Measurements from ENCODE around the gene AGMO.

AGMO gene

DNA sequence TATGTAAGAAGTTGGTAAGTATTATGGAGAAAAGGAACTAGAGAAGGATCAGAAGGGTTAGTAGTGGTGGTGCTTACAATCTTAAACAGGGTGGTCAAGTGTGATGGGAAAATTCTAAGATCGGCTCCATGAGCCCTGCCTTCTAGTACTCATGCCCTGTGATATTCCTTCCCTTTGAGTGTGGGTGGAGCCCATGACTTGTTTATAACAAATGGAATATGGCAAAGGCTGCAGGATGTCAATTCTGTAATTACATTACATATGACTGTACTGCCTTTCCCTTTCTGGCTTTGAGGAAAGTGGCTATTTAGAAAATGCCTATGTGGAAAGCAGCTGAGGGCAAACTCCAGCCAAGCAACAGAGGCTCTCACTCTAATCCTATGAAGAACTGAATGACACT, 309.6 kb downstream of the AGMO start:
- no peaks in the 10 kb centered on the region for H3K27me3 ChIP-seq
- TF ChIP-seq, protein P1, sequence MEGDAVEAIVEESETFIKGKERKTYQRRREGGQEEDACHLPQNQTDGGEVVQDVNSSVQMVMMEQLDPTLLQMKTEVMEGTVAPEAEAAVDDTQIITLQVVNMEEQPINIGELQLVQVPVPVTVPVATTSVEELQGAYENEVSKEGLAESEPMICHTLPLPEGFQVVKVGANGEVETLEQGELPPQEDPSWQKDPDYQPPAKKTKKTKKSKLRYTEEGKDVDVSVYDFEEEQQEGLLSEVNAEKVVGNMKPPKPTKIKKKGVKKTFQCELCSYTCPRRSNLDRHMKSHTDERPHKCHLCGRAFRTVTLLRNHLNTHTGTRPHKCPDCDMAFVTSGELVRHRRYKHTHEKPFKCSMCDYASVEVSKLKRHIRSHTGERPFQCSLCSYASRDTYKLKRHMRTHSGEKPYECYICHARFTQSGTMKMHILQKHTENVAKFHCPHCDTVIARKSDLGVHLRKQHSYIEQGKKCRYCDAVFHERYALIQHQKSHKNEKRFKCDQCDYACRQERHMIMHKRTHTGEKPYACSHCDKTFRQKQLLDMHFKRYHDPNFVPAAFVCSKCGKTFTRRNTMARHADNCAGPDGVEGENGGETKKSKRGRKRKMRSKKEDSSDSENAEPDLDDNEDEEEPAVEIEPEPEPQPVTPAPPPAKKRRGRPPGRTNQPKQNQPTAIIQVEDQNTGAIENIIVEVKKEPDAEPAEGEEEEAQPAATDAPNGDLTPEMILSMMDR (IDR thresholded peaks at IDR 0.05; ENCODE audit: low read depth, low read length): no peak
- H3K4me3 ChIP-seq (ENCODE audit: low read depth, low read length): no peak overlapping the region
- no peaks in the 10 kb centered on the region; the same call in 1 of the 2 replicates for H3K4me1 ChIP-seq
- no peaks in the 10 kb centered on the region for H3K9me3 ChIP-seq
- no peaks in the 10 kb centered on the region for H3K36me3 ChIP-seq
- DNase-seq: peak; percentile 10

DNA sequence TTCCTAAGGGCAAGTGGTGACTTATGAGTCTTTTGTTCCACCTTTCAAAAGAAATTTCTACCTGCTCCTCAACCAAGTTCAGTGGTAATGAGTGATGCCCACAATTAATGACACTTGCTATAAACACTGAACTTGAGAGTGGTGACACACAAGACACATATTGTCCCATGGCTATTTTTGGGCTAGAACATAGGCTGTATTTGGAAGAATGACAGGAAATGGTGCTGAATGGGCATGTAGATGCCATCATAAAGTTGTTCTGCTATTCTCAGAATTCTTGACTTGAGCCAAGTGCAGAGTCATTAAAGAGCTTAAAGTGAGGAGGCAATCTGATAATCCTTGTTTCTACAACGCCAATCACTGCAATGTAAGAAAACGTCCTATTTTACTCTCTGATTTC, 313.3 kb downstream of the AGMO start:
- H3K36me3 ChIP-seq: no peaks in the 10 kb centered on the region
- TF ChIP-seq, protein P1 (IDR thresholded peaks at IDR 0.05; ENCODE audit: low read depth, low read length): no peak
- DNase-seq: no peak

DNA sequence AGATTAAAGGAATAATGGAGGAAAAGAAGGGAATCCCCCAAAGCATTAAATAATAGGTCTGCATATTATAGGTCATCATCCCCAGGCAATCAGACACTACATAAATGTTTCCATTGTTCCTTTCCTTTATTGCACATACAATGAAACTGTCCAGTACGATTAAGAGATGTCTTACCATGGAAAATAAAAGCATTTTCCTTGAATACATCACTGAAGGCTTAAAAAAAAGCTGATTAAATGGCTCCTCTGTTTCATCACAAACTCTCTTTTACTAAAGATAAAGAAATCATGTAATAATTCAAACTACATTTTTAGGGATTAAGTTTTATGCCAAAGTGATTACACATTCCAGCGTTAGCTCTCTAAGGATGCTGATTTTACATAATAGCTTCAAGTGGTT, 316.0 kb downstream of the AGMO start:
- TF ChIP-seq, protein P1 (IDR thresholded peaks at IDR 0.05; ENCODE audit: low read depth, low read length): no peak
- Histone ChIP-seq H3K36me3 (no peaks in the 10 kb centered on the region), H3K9me3 (no peaks in the 10 kb centered on the region), H3K27me3 (no peaks in the 10 kb centered on the region), H3K4me3 (ENCODE audit: low read depth, low read length) (no peak overlapping the region), H3K4me1 (no peaks in the 10 kb centered on the region)
- no peak for DNase-seq

More for the DNA sequence above, 313.3 kb downstream of the AGMO start:
- Histone ChIP-seq H3K27me3 (no peaks in the 10 kb centered on the region), H3K4me1 (no peaks in the 10 kb centered on the region; the same call in 1 of the 2 replicates), H3K9me3 (no peaks in the 10 kb centered on the region), H3K4me3 (ENCODE audit: low read depth, low read length) (no peak overlapping the region)

DNA sequence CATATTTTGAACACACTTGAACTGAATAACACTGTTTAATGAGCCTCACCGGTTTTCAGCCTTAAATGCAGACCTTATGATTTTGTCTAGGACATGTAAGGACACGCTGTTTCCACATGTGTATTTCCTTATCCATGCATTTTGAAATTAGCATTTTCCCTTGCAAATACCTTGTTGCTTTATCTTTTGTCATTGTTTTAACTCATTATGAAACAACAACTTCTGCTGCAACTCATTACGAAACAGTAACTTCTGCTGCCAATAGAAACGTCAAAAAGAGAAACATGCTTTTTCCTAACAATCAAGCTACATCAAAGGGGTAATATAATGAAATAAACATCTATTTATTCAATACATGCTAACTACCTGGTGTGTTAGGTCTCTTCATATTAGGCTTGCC, 322.0 kb downstream of the AGMO start:
- no peaks in the 10 kb centered on the region for H3K9me3 ChIP-seq
- TF ChIP-seq, protein P1 (IDR thresholded peaks at IDR 0.05; ENCODE audit: low read depth, low read length): no peak
- no peaks in the 10 kb centered on the region for H3K36me3 ChIP-seq
- no peaks in the 10 kb centered on the region for H3K27me3 ChIP-seq
- H3K4me3 ChIP-seq (ENCODE audit: low read depth, low read length): no peak overlapping the region
- DNase-seq: no peak
- H3K4me1 ChIP-seq: no peaks in the 10 kb centered on the region

DNA sequence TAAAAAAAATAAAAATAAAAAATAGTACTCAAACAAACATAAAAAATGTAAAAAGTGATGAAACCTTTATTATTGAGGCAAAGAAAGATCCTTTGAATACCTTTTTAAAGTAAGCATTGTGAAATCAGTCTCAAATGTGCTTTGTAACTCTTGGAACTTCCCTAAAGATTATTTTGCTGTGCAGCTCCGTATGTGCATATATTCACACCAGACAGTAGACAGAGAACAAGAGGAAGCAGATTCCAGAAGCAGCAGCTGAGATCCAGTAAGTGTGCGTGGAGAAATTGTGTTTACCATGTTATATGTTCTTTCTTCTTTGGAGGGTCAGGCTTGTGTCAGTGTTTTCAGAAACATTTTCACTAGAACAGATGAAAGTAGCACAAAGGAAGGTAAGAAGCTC, 324.9 kb downstream of the AGMO start:
- no peak overlapping the region for H3K4me3 ChIP-seq (ENCODE audit: low read depth, low read length)
- no peaks in the 10 kb centered on the region for H3K9me3 ChIP-seq
- no peaks in the 10 kb centered on the region for H3K36me3 ChIP-seq
- TF ChIP-seq, protein P1 (IDR thresholded peaks at IDR 0.05; ENCODE audit: low read depth, low read length): no peak
- H3K4me1 ChIP-seq: no peaks in the 10 kb centered on the region
- H3K27me3 ChIP-seq: no peaks in the 10 kb centered on the region
- DNase-seq: no peak

DNA sequence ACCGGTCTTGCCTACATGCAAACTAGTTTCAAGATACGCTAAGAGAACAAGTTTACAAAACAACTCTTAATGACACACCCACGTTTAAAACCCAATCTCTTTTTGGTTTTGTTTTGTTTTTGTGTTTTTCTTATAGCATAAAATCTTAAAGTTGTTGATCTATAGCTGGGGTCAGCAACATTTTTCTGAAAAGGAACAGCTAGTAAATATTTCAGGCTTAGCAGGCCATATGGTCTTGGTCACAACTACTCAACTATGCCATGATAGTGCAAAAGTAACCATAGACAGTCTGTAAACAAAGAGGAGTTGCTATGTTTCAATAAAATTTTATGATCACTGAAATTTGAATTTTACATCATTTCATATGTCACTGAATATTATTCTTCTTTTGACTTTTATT, 327.4 kb downstream of the AGMO start:
- Histone ChIP-seq H3K36me3 (no peaks in the 10 kb centered on the region), H3K27me3 (no peaks in the 10 kb centered on the region), H3K9me3 (no peaks in the 10 kb centered on the region), H3K4me1 (no peaks in the 10 kb centered on the region), H3K4me3 (ENCODE audit: low read depth, low read length) (no peak overlapping the region)
- DNase-seq: no peak
- TF ChIP-seq, protein P1 (IDR thresholded peaks at IDR 0.05; ENCODE audit: low read depth, low read length): no peak

All from BE2C (cell line).